Upper lobe of left lung (tissue), 4 donors: ENCODE measurements around the gene FFAR2.

ENCODE experiments used
- EP300 ChIP-seq, 4 donors: sonication (generic); formaldehyde crosslinking; IDR thresholded peaks; one replicate each; pipeline ENCODE4 v1.5.1; 2017; ENCODE audit warnings: antibody characterized with exemption in 4 of 4, control low read depth in 2 of 4
- POLR2AphosphoS5 ChIP-seq, 2 donors: sonication (generic); formaldehyde crosslinking; IDR thresholded peaks; one replicate each; pipeline ENCODE4 v1.5.1; 2017; ENCODE audit warnings: antibody characterized with exemption in 2 of 2
- TF ChIP-seq, protein P1 (sequence below), 6 experiments: fragments of 450-650 bp in 4 of 6; fragments of 200-600 bp in 2 of 6; sonication (generic) in 2 of 6; IDR thresholded peaks; one replicate each; pipeline ENCODE4 v1.5.1; 2016 to 2019; ENCODE audit warnings: antibody characterized with exemption in 6 of 6

DNA sequence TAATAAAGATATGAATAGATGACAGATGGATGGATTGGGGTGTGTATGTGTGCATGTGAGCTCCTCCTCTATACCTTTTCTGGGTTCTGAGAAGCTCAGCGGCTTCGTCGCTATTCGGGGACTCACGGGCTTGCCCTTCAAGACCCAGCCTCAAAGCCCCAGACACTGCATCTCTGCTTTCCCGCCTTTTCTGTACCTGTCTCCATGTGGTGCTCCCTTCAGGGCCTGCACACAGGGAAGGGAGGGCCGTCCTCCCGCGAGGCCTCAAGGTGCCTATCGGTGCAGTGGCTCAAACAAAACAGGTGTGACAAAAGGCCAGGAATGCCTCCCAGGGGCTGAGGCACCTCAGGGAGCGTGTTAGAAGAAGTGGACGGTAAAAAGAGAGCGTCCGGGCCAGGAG lies 26.0 kb downstream of the FFAR2 start:
- TF ChIP-seq, protein P1, sequence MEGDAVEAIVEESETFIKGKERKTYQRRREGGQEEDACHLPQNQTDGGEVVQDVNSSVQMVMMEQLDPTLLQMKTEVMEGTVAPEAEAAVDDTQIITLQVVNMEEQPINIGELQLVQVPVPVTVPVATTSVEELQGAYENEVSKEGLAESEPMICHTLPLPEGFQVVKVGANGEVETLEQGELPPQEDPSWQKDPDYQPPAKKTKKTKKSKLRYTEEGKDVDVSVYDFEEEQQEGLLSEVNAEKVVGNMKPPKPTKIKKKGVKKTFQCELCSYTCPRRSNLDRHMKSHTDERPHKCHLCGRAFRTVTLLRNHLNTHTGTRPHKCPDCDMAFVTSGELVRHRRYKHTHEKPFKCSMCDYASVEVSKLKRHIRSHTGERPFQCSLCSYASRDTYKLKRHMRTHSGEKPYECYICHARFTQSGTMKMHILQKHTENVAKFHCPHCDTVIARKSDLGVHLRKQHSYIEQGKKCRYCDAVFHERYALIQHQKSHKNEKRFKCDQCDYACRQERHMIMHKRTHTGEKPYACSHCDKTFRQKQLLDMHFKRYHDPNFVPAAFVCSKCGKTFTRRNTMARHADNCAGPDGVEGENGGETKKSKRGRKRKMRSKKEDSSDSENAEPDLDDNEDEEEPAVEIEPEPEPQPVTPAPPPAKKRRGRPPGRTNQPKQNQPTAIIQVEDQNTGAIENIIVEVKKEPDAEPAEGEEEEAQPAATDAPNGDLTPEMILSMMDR (IDR thresholded peaks at IDR 0.05), result no peak
- TF ChIP-seq POLR2AphosphoS5 (IDR thresholded peaks at IDR 0.05) (no peak), EP300 (IDR thresholded peaks at IDR 0.05) (no peak)
